HEK293T (cell line): Measurements from ENCODE around the gene MPPED1.

Source experiments
- ARNT ChIP-seq: fragments of 450-650 bp; IDR thresholded peaks from 2 replicates; pipeline ENCODE4 v1.6.1; 2017; ENCODE audit warnings: mild to moderate bottlenecking
- ELF4 ChIP-seq: fragments of 450-650 bp; IDR thresholded peaks from 2 replicates; pipeline ENCODE4 v1.6.1; 2017; ENCODE audit warnings: antibody characterized with exemption
- FOXM1 ChIP-seq: fragments of 450-650 bp; IDR thresholded peaks from 2 replicates; pipeline ENCODE4 v1.6.1; 2017; ENCODE audit warnings: mild to moderate bottlenecking, borderline replicate concordance
- SP1 ChIP-seq: fragments of 450-650 bp; IDR thresholded peaks from 2 replicates; pipeline ENCODE4 v1.6.1; 2017
- SUZ12 ChIP-seq: fragments of 450-650 bp; IDR thresholded peaks from 2 replicates; pipeline ENCODE4 v1.6.1; 2016; ENCODE audit warnings: mild to moderate bottlenecking
- TARDBP ChIP-seq: fragments of 450-650 bp; IDR thresholded peaks from 2 replicates; pipeline ENCODE4 v1.6.1; 2016
- ZNF384 ChIP-seq: fragments of 450-650 bp; IDR thresholded peaks from 2 replicates; pipeline ENCODE4 v1.6.1; 2016

DNA sequence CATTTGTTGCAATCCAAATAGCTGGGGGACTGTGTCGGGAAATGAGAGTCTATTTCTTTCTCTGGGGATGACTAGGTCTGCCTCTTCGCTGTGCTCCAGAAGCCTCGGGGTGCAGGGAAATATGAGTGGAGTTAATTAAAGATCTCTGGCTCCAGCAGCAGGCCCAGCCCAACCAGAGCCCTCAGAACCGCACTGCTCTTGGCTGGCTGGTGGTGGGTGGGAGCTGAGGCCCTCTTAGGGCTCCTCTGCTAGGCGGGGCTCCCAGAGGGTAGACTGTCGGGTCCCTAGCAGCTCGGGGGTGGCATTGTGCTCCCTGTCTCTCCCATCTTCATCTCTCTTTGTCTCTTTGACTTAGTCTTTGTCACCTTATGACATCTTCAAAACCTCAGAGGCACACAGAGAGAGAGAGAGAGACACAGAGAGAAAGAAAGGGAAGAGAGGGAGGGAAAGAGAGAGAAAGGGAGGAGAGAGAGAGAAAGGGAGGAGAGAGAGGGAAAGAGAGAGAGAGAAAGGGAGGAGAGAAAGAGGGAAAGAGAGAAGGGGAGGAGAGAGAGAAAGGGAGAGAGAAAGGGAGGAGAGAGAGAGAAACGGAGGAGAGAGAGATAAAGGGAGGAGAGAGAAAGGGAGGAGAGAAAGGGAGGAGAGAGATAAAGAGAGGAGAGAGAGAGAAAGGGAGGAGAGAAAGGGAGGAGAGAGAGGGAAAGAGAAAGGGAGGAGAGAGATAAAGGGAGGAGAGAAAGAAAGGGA, 20.2 kb downstream of the MPPED1 start:
- no peak for TF ChIP-seq FOXM1
- TF ChIP-seq SUZ12, result no peak
- no peak for TF ChIP-seq ZNF384
- no peak for TF ChIP-seq ARNT
- TF ChIP-seq TARDBP, result no peak
- no peak for TF ChIP-seq ELF4
- TF ChIP-seq SP1, result no peak
